ENCODE measurements around the gene OXGR1.
"Not testable (repeated sequence)": the region's sequence is repeated elsewhere in the genome, so short reads cannot be mapped to it uniquely, and the experiment has no call there.

OXGR1 gene

GRCh38 chr13:96984051-96984508, 10.2 kb downstream of the OXGR1 start:
- DNase-seq (ENCODE audit: low read depth): peak; percentile 90
- peak; percentile 35 for TF ChIP-seq CTCF (IDR thresholded peaks at IDR 0.05; ENCODE audit: insufficient read depth, low read depth, low read length, missing control alignments)
- no peak overlapping the region for H3K4me3 ChIP-seq (ENCODE audit: low read length)

GRCh38 chr13:96982672-96983071, 11.6 kb downstream of the OXGR1 start:
- H3K4me3 ChIP-seq (ENCODE audit: low read length): no peak overlapping the region
- DNase-seq (ENCODE audit: low read depth): peak; percentile 8
- TF ChIP-seq CTCF (IDR thresholded peaks at IDR 0.05; ENCODE audit: insufficient read depth, low read depth, low read length, missing control alignments): no peak

GRCh38 chr13:96979861-96980260, 14.4 kb downstream of the OXGR1 start:
- H3K4me3 ChIP-seq (ENCODE audit: low read length); DNase-seq (ENCODE audit: low read depth): not testable (repeated sequence)

GRCh38 chr13:96968027-96968426, 26.2 kb downstream of the OXGR1 start:
- no peak for TF ChIP-seq CTCF (IDR thresholded peaks at IDR 0.05; ENCODE audit: insufficient read depth, low read depth, low read length, missing control alignments)
- DNase-seq (ENCODE audit: low read depth): no peak
- H3K4me3 ChIP-seq (ENCODE audit: low read length): no peak overlapping the region

- H3K4me3 ChIP-seq (ENCODE audit: low read length): no peak overlapping the region
- TF ChIP-seq CTCF (IDR thresholded peaks at IDR 0.05; ENCODE audit: insufficient read depth, low read depth, low read length, missing control alignments): no peak
- peak; percentile 6 for DNase-seq (ENCODE audit: low read depth)
These were observed 27.0 kb downstream of the OXGR1 start for GRCh38 chr13:96967248-96967745.

- no peak overlapping the region for H3K4me3 ChIP-seq (ENCODE audit: low read length)
- DNase-seq (ENCODE audit: low read depth): no peak
- no peak for TF ChIP-seq CTCF (IDR thresholded peaks at IDR 0.05; ENCODE audit: insufficient read depth, low read depth, low read length, missing control alignments)
These were observed 27.7 kb downstream of the OXGR1 start for GRCh38 chr13:96966415-96967102.

- peak; percentile 30 for TF ChIP-seq CTCF (IDR thresholded peaks at IDR 0.05; ENCODE audit: insufficient read depth, low read depth, low read length, missing control alignments)
- no peak overlapping the region for H3K4me3 ChIP-seq (ENCODE audit: low read length)
- peak; percentile 52 for DNase-seq (ENCODE audit: low read depth)
These were observed 30.3 kb downstream of the OXGR1 start for GRCh38 chr13:96963786-96964475.
